Measurements from ENCODE around the gene KCNQ2.

- TF ChIP-seq YY1 (IDR thresholded peaks at IDR 0.05; ENCODE audit: insufficient read depth, insufficient read length) (no peak), SUZ12 (IDR thresholded peaks at IDR 0.05; ENCODE audit: extremely low read depth, insufficient read depth, insufficient read length) (no peak)
These were observed 93.8 kb downstream of the KCNQ2 start for GRCh38 chr20:63378626-63379025.

Measured in NT2/D1 (cell line).